MM.1S (cell line): ENCODE measurements around the gene PDPR.

Source experiments
- EZH2 ChIP-seq: fragments of 300-600 bp; sonication (generic); optimal IDR thresholded peaks from 2 replicates; pipeline ENCODE3; 2017; ENCODE audit warnings: low read depth, mild to moderate bottlenecking, antibody characterized with exemption, low read length, mixed read lengths
- TF ChIP-seq, protein P1 (sequence below): fragments of 300-600 bp; sonication (generic); IDR thresholded peaks from 2 replicates; pipeline ENCODE4 v1.5.1; 2016; ENCODE audit warnings: antibody characterized with exemption, low read length, mixed read lengths

DNA sequence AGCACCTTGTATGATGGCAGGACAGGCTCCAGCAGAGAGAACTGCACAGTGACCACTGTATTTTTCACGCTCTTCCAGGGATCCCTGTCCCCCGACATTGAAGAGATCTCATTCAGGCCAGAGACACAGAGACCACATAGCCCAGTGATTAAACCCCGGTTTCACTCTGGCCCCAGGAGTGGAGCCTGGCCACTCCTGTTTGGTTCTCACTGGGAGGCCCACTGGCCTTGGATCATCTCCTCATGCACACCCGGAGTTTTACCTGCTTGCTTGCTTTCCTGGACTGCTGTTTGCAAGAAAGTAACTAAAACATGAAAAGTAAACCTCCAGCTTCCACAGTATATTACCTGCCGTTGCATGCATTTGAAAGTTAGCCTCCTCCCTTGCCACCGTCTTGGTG, 46.3 kb downstream of the PDPR start:
- TF ChIP-seq, protein P1, sequence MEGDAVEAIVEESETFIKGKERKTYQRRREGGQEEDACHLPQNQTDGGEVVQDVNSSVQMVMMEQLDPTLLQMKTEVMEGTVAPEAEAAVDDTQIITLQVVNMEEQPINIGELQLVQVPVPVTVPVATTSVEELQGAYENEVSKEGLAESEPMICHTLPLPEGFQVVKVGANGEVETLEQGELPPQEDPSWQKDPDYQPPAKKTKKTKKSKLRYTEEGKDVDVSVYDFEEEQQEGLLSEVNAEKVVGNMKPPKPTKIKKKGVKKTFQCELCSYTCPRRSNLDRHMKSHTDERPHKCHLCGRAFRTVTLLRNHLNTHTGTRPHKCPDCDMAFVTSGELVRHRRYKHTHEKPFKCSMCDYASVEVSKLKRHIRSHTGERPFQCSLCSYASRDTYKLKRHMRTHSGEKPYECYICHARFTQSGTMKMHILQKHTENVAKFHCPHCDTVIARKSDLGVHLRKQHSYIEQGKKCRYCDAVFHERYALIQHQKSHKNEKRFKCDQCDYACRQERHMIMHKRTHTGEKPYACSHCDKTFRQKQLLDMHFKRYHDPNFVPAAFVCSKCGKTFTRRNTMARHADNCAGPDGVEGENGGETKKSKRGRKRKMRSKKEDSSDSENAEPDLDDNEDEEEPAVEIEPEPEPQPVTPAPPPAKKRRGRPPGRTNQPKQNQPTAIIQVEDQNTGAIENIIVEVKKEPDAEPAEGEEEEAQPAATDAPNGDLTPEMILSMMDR: no peak
- no peak for TF ChIP-seq EZH2
